SU-DHL-6 (cell line): Measurements from ENCODE around the gene PHACTR2.

Experiments used
- H2AFZ ChIP-seq: fragments of 200-600 bp; sonication (generic); 2 replicates; pipeline ENCODE4 v1.6.1; 2014; ENCODE audit warnings: low read depth, mild to moderate bottlenecking, moderate library complexity, mixed read lengths, antibody characterized with exemption, low read length; ENCODE audit not compliant: severe bottlenecking
- H3F3A ChIP-seq: fragments of 200-600 bp; shearing (Covaris generic); 2 replicates; pipeline ENCODE4 v1.6.0; 2016; ENCODE audit warnings: antibody characterized with exemption, mild to moderate bottlenecking; ENCODE audit not compliant: insufficient read depth
- H3K27ac ChIP-seq: fragments of 200-600 bp; sonication (generic); 2 replicates; pipeline ENCODE4 v1.5.1; 2016; ENCODE audit warnings: low read depth, mild to moderate bottlenecking, low read length, moderate library complexity, mixed read lengths
- H3K27me3 ChIP-seq: fragments of 200-600 bp; sonication (generic), shearing (Covaris generic); 2 replicates; pipeline ENCODE4 v1.6.0; 2014; ENCODE audit warnings: mild to moderate bottlenecking, low read length
- H3K36me3 ChIP-seq: fragments of 200-600 bp; sonication (generic); 2 replicates; pipeline ENCODE4 v1.6.1; 2014; ENCODE audit warnings: mild to moderate bottlenecking, low read length, mixed read lengths
- H3K4me2 ChIP-seq: fragments of 300-600, 200-600 bp; shearing (Covaris generic), sonication (generic); 2 replicates; pipeline ENCODE4 v1.6.0; 2014; ENCODE audit warnings: low read length, low read depth, mild to moderate bottlenecking; ENCODE audit not compliant: poor library complexity, severe bottlenecking
- H3K4me3 ChIP-seq: fragments of 200-600 bp; sonication (generic); 2 replicates; pipeline ENCODE4 v1.5.1; 2014; ENCODE audit warnings: antibody characterized with exemption, low read length, mild to moderate bottlenecking, mixed read lengths; ENCODE audit not compliant: insufficient read depth, poor library complexity, severe bottlenecking
- H3K79me2 ChIP-seq: fragments of 200-600 bp; sonication (generic); 2 replicates; pipeline ENCODE4 v1.6.1; 2014; ENCODE audit warnings: mild to moderate bottlenecking, low read length, moderate library complexity; ENCODE audit not compliant: insufficient read depth
- H3K9ac ChIP-seq: fragments of 200-600 bp; sonication (generic); 2 replicates; pipeline ENCODE4 v1.7.0; 2014; ENCODE audit warnings: mild to moderate bottlenecking, low read length
- H3K9me2 ChIP-seq: fragments of 200-600 bp; sonication (generic); replicated peaks from 2 replicates; pipeline ENCODE4 v1.6.1; 2014; ENCODE audit warnings: low read length; ENCODE audit not compliant: insufficient read depth
- H3K9me3 ChIP-seq: fragments of 200-600 bp; sonication (generic); 2 replicates; pipeline ENCODE4 v1.6.1; 2014; ENCODE audit warnings: low read length, mixed read lengths; ENCODE audit not compliant: insufficient read depth
- H4K20me1 ChIP-seq: fragments of 200-600 bp; sonication (generic); 2 replicates; pipeline ENCODE4 v1.6.1; 2014; ENCODE audit warnings: low read depth, mild to moderate bottlenecking, antibody characterized with exemption, low read length, moderate library complexity, mixed read lengths
- CTCF ChIP-seq: fragments of 200-600 bp; sonication (generic); IDR thresholded peaks from one replicate; pipeline ENCODE4 v1.5.1; 2017; ENCODE audit warnings: antibody characterized with exemption, mild to moderate bottlenecking, low read length, moderate library complexity; ENCODE audit not compliant: insufficient read depth, poor library complexity, severe bottlenecking
- EZH2phosphoT487 ChIP-seq: fragments of 200-600 bp; sonication (generic), shearing (Covaris generic); conservative IDR thresholded peaks from 2 replicates; pipeline ENCODE4 v1.6.1; 2018; ENCODE audit warnings: mild to moderate bottlenecking, antibody characterized with exemption, low read length, moderate library complexity, mixed read lengths

PHACTR2 gene

GRCh38 chr6:143674483-143675381, 3.0 kb upstream of the PHACTR2 start:
- H3K9ac ChIP-seq = no peak overlapping the region
- no peaks in the 10 kb centered on the region for H3K79me2 ChIP-seq
- H3K27ac ChIP-seq = no peak overlapping the region
- no peaks in the 10 kb centered on the region for H3K27me3 ChIP-seq
- no peaks in the 10 kb centered on the region for H3K9me2 ChIP-seq
- no peak overlapping the region for H2AFZ ChIP-seq
- no peak overlapping the region for H3K4me3 ChIP-seq
- H4K20me1 ChIP-seq = no peaks in the 10 kb centered on the region
- H3K9me3 ChIP-seq = no peaks in the 10 kb centered on the region
- no peak overlapping the region for H3K4me2 ChIP-seq
- no peaks in the 10 kb centered on the region for H3F3A ChIP-seq
- H3K36me3 ChIP-seq = no peaks in the 10 kb centered on the region
- no peak for TF ChIP-seq EZH2phosphoT487
- no peak for TF ChIP-seq CTCF

GRCh38 chr6:143675382-143675900, 2.3 kb upstream of the PHACTR2 start:
- H3F3A ChIP-seq = no peaks in the 10 kb centered on the region
- no peak overlapping the region for H2AFZ ChIP-seq
- no peaks in the 10 kb centered on the region for H3K9me3 ChIP-seq
- H3K9me2 ChIP-seq = no peaks in the 10 kb centered on the region
- H3K36me3 ChIP-seq = no peaks in the 10 kb centered on the region
- no peaks in the 10 kb centered on the region for H3K79me2 ChIP-seq
- no peak overlapping the region for H3K4me2 ChIP-seq
- H3K4me3 ChIP-seq = no peak overlapping the region
- no peaks in the 10 kb centered on the region for H3K27me3 ChIP-seq
- no peak overlapping the region for H3K27ac ChIP-seq
- H3K9ac ChIP-seq = no peak overlapping the region
- H4K20me1 ChIP-seq = no peaks in the 10 kb centered on the region
- no peak for TF ChIP-seq CTCF
- no peak for TF ChIP-seq EZH2phosphoT487

GRCh38 chr6:143675946-143676345, 1.8 kb upstream of the PHACTR2 start:
- H4K20me1 ChIP-seq = no peaks in the 10 kb centered on the region
- no peak overlapping the region for H3K4me2 ChIP-seq
- H3K27ac ChIP-seq = no peak overlapping the region
- no peaks in the 10 kb centered on the region for H3K9me3 ChIP-seq
- no peak overlapping the region for H3K4me3 ChIP-seq
- no peaks in the 10 kb centered on the region for H3K79me2 ChIP-seq
- no peak for TF ChIP-seq CTCF
- no peak for TF ChIP-seq EZH2phosphoT487
- no peaks in the 10 kb centered on the region for H3K9me2 ChIP-seq
- H3K36me3 ChIP-seq = no peaks in the 10 kb centered on the region
- no peak overlapping the region for H2AFZ ChIP-seq
- H3F3A ChIP-seq = no peaks in the 10 kb centered on the region
- H3K9ac ChIP-seq = no peak overlapping the region
- H3K27me3 ChIP-seq = no peaks in the 10 kb centered on the region
